ENCODE measurements around the gene FAM110D. TPM values are rescaled to one million over a fixed set of nuclear protein-coding genes. Genes with fewer than 3 reads are reported as not detected.

The FAM110D gene
- total and polyA plus RNA-seq, 10 of the 15 experiments (the other 5 are each of a cell fraction or from before 2014, with no cell fraction given) = 0.06 TPM; not detected in 9

DNA sequence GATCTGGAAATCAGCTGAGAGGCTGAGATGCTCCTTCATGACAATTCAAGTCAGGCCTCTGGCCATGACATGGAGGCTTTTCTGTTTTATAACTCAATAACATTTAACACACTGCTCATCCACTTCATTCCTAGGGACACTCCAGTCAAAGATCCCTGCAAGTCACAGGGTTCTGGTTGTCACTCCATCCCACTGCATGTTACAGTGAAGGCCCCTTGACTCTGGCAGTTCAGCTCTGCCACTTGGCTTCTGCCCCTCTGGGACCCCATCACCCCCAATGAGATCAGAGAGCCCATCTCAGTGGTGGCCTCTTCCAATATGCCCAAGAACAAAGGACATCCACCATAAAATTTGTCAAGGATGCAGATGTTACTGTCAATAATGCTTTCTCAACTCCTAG lies 10.0 kb upstream of the FAM110D start (continued):
- TF ChIP-seq, protein P1, sequence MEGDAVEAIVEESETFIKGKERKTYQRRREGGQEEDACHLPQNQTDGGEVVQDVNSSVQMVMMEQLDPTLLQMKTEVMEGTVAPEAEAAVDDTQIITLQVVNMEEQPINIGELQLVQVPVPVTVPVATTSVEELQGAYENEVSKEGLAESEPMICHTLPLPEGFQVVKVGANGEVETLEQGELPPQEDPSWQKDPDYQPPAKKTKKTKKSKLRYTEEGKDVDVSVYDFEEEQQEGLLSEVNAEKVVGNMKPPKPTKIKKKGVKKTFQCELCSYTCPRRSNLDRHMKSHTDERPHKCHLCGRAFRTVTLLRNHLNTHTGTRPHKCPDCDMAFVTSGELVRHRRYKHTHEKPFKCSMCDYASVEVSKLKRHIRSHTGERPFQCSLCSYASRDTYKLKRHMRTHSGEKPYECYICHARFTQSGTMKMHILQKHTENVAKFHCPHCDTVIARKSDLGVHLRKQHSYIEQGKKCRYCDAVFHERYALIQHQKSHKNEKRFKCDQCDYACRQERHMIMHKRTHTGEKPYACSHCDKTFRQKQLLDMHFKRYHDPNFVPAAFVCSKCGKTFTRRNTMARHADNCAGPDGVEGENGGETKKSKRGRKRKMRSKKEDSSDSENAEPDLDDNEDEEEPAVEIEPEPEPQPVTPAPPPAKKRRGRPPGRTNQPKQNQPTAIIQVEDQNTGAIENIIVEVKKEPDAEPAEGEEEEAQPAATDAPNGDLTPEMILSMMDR (IDR thresholded peaks at IDR 0.05 in 2 of 3, conservative IDR thresholded peaks at IDR 0.05 in 1 of 3; ENCODE audit: control insufficient read depth in 2 of 3, extremely low read depth in 1 of 3, insufficient read depth in 1 of 3, low read depth in 3 of 3, low read length in 3 of 3) = no peak
- no peak for TF ChIP-seq NRF1 (conservative IDR thresholded peaks at IDR 0.05; ENCODE audit: low read depth, low read length)
- TF ChIP-seq MTA2 (IDR thresholded peaks at IDR 0.05; ENCODE audit: low read depth) = no peak

DNA sequence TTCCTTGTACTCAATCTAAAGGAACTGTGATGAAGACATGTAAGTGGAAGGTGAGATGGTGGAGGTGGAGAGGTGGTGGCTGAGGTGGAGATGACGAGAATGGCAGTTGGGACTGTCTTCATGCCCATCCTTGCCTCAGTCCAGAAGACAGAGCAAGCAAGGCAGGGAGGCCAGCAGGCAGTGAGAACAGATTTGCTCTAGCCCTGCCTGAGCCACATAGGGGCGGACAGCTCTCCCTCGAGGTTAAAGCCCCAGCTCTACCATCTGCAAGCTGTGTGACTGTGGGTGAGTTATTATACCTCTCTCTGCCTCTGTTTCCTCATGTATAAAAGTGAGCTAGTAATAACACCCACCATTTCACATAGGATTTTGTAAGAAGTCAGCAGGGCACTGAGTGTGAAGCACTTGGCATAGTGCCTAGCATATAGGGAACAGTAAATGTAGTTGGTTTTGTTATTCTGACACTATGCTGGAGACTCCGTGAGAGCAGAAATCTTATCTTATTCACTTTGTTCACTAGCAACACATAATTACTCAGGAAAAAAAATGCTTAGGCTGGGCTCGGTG lies 4.8 kb upstream of the FAM110D start:
- DNase-seq (ENCODE audit: low read depth, low spot score) = no peak
- Histone ChIP-seq H4K20me1 (ENCODE audit: control insufficient read depth, insufficient read depth) (no peaks in the 10 kb centered on the region), H3K36me3 (ENCODE audit: control insufficient read depth in 2 of 2, insufficient read depth in 2 of 2, low read length in 1 of 2) (no peaks in the 10 kb centered on the region), H3K27me3 (replicated peaks in 1 of 2; ENCODE audit: control insufficient read depth in 2 of 2, insufficient read depth in 2 of 2, low read length in 1 of 2) (peaks cover 1 to 9% of the 10 kb centered on the region in 2 experiments), H3K4me1 (ENCODE audit: control insufficient read depth, insufficient read depth, low read length) (no peaks in the 10 kb centered on the region), H3K9me3 (replicated peaks; ENCODE audit: control insufficient read depth, insufficient read depth, low read length) (no peaks in the 10 kb centered on the region), H3K4me3 (no peak overlapping the region), H3K4me2 (ENCODE audit: control insufficient read depth, insufficient read depth) (no peak overlapping the region), H3K9ac (ENCODE audit: control insufficient read depth, insufficient read depth, low read length) (no peak overlapping the region), H3K27ac (ENCODE audit: control insufficient read depth, insufficient read depth) (no peak overlapping the region), H2AFZ (ENCODE audit: control insufficient read depth, low read depth, low read length) (no peak overlapping the region), H3K79me2 (ENCODE audit: control insufficient read depth, insufficient read depth, low read length) (no peaks in the 10 kb centered on the region)
- no TSS peak for BruUV-seq (replicated peaks)
- intact Hi-C loops (cut with micrococcal nuclease; ENCODE audit: unreplicated experiment) = no loop called here
- no peak for FAIRE-seq
- in situ Hi-C loops (cut with MboI) = no loop called here
- no peak for ATAC-seq
- ChIA-PET SMC1A (ENCODE audit: uncharacterized antibody, unreplicated experiment) (interaction anchor here (1.3 kb wide), 1 partner anchor 9 kb away, joined by 5 read pairs; no protein-coding TSS in a partner anchor), CTCF (interaction anchor here (0.6 to 4.8 kb wide), 3 partner anchors 9 to 52 kb away, joined by 3 to 24 read pairs (median 5); no protein-coding TSS in a partner anchor), RAD21 (ENCODE audit: unreplicated experiment) (interaction anchor here (1.9 kb wide), 1 partner anchor 9 kb away, joined by 6 read pairs; no protein-coding TSS in a partner anchor), POLR2A (no interaction called here)
- 19% methylated on average over 5 of the region's 5 CpGs for WGBS (ENCODE audit: insufficient coverage, insufficient replicate concordance, low lambda C conversion rate, missing lambda C conversion rate)
- no peak for TF ChIP-seq FOXM1 (IDR thresholded peaks at IDR 0.05; ENCODE audit: low read depth, low read length)
- TF ChIP-seq CREM (IDR thresholded peaks at IDR 0.05; ENCODE audit: low read depth) = no peak
- no peak for TF ChIP-seq RB1 (IDR thresholded peaks at IDR 0.05; ENCODE audit: borderline replicate concordance)
- TF ChIP-seq SREBF2 (IDR thresholded peaks at IDR 0.05; ENCODE audit: low read length) = no peak
- no peak for TF ChIP-seq SUZ12 (IDR thresholded peaks at IDR 0.05; ENCODE audit: unreplicated experiment)
- TF ChIP-seq MYB (IDR thresholded peaks at IDR 0.05; ENCODE audit: borderline replicate concordance, low read depth, low read length) = no peak
- TF ChIP-seq, protein P2, sequence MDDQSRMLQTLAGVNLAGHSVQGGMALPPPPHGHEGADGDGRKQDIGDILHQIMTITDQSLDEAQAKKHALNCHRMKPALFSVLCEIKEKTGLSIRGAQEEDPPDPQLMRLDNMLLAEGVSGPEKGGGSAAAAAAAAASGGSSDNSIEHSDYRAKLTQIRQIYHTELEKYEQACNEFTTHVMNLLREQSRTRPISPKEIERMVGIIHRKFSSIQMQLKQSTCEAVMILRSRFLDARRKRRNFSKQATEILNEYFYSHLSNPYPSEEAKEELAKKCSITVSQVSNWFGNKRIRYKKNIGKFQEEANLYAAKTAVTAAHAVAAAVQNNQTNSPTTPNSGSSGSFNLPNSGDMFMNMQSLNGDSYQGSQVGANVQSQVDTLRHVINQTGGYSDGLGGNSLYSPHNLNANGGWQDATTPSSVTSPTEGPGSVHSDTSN (IDR thresholded peaks at IDR 0.05; ENCODE audit: insufficient replicate concordance, low read depth, low read length) = no peak
- no peak for TF ChIP-seq GATAD2B (conservative IDR thresholded peaks at IDR 0.05; ENCODE audit: low read depth)
- TF ChIP-seq RAD51 (IDR thresholded peaks at IDR 0.05) = no peak
- no peak for TF ChIP-seq MEF2A (IDR thresholded peaks at IDR 0.05; ENCODE audit: insufficient read depth, low read depth, low read length)
- TF ChIP-seq NFYB (IDR thresholded peaks at IDR 0.05; ENCODE audit: insufficient read depth, low read depth, low read length) = no peak
- no peak for TF ChIP-seq RCOR1 (conservative IDR thresholded peaks at IDR 0.05; ENCODE audit: low read depth, low read length)
- no peak for TF ChIP-seq RAD21 (IDR thresholded peaks at IDR 0.05; ENCODE audit: insufficient read depth, low read depth, low read length)
- TF ChIP-seq ZNF217 (IDR thresholded peaks at IDR 0.05) = no peak
- no peak for TF ChIP-seq MEF2B (IDR thresholded peaks at IDR 0.05; ENCODE audit: partially characterized antibody, poor library complexity, severe bottlenecking)
- no peak for TF ChIP-seq SIN3A (IDR thresholded peaks at IDR 0.05; ENCODE audit: low read depth, low read length)
- no peak for TF ChIP-seq HDGF (IDR thresholded peaks at IDR 0.05)
- TF ChIP-seq BACH1 (IDR thresholded peaks at IDR 0.05; ENCODE audit: borderline replicate concordance) = no peak
- no peak for TF ChIP-seq NFYA (IDR thresholded peaks at IDR 0.05; ENCODE audit: borderline replicate concordance, low read depth, low read length)
